Natural killer cell (primary cell): Measurements from ENCODE around the gene LIN7A. TPM values are rescaled to one million over a fixed set of nuclear protein-coding genes. Genes with fewer than 3 reads are reported as not detected.

Experiments used
- ATAC-seq, 3 donors: fragments of 150-1000 bp in 2 of 3; fragments of 200-7000 bp in 1 of 3; cut with Tn5 transposase; 1 replicate in 1 of 3; 2 replicates in 2 of 3; pipeline ENCODE4 v1.10.0; 2021; ENCODE audit warnings: mild to moderate bottlenecking in 2 of 3, moderate library complexity in 2 of 3
- DNase-seq, 2 donors: peaks; one replicate each; pipeline versions ENCODE4 v3.0.0 to v3.0.0-alpha.2; 2013 to 2021; ENCODE audit warnings: mixed read lengths in 1 of 2
- H3K27ac ChIP-seq: one replicate; pipeline ENCODE4 v1.5.1; 2013; ENCODE audit warnings: mild to moderate bottlenecking, low read length
- H3K27me3 ChIP-seq: one replicate; pipeline ENCODE4 v1.6.1; 2013; ENCODE audit warnings: low read length; ENCODE audit not compliant: control insufficient read depth, insufficient read depth
- H3K36me3 ChIP-seq: one replicate; pipeline ENCODE4 v1.6.1; 2013; ENCODE audit warnings: low read length; ENCODE audit not compliant: control insufficient read depth, insufficient read depth
- H3K4me1 ChIP-seq: one replicate; pipeline ENCODE4 v1.6.1; 2013; ENCODE audit warnings: low read length; ENCODE audit not compliant: control insufficient read depth, insufficient read depth
- H3K4me3 ChIP-seq: one replicate; pipeline ENCODE4 v1.5.1; 2013; ENCODE audit warnings: low read length
- H3K9me3 ChIP-seq: one replicate; pipeline ENCODE4 v1.6.1; 2013; ENCODE audit warnings: low read length; ENCODE audit not compliant: control insufficient read depth, insufficient read depth
- H3K27ac Mint-ChIP-seq, 2 donors: one replicate each; pipeline ENCODE4 v1.8.0; 2022; ENCODE audit warnings: mild to moderate bottlenecking in 2 of 2, mixed read lengths in 2 of 2, moderate library complexity in 1 of 2
- H3K27me3 Mint-ChIP-seq, 2 donors: one replicate each; pipeline ENCODE4 v1.8.0; 2022; ENCODE audit warnings: low read depth in 2 of 2, mixed read lengths in 2 of 2
- H3K36me3 Mint-ChIP-seq: one replicate; pipeline ENCODE4 v1.8.0; 2022; ENCODE audit warnings: mixed read lengths
- H3K4me1 Mint-ChIP-seq, 2 donors: one replicate each; pipeline ENCODE4 v1.8.0; 2022; ENCODE audit warnings: mixed read lengths in 2 of 2
- H3K4me3 Mint-ChIP-seq: one replicate; pipeline ENCODE4 v1.8.0; 2022; ENCODE audit warnings: mild to moderate bottlenecking, moderate library complexity, mixed read lengths
- H3K9me3 Mint-ChIP-seq, 2 donors: one replicate each; pipeline ENCODE4 v1.8.0; 2022; ENCODE audit warnings: mixed read lengths in 2 of 2
- WGBS: methylation state at CpG from one replicate; pipeline ENCODE4 v1.1.7; 2013; ENCODE audit warnings: missing lambda C conversion rate; ENCODE audit not compliant: insufficient coverage; 5-methylcytosine and 5-hydroxymethylcytosine counted together
- intact Hi-C: fragments of 100-400 bp; cut with micrococcal nuclease; formaldehyde crosslinking; loops from one replicate; pipeline ENCODE4 v1.14.2; 2022
- total RNA-seq, 4 donors: library from RNA; stranded (reverse); fragments of 120-200 nt in 1 of 4; gene quantifications; one replicate each; pipeline versions ENCODE4 v1.2.3 to v1.2.4, GENCODE V29; 2013 to 2022
- TF ChIP-seq, protein P1 (sequence below): fragments of 200-600 bp; IDR thresholded peaks from one replicate; pipeline ENCODE4 v1.8.0; 2022; ENCODE audit warnings: antibody characterized with exemption

Gene LIN7A
- total RNA-seq, 3 donors from 2014 or later (not counting 1 experiment from before 2014, with no cell fraction given), result 0.12 to 14.9 (median 0.27) TPM

DNA sequence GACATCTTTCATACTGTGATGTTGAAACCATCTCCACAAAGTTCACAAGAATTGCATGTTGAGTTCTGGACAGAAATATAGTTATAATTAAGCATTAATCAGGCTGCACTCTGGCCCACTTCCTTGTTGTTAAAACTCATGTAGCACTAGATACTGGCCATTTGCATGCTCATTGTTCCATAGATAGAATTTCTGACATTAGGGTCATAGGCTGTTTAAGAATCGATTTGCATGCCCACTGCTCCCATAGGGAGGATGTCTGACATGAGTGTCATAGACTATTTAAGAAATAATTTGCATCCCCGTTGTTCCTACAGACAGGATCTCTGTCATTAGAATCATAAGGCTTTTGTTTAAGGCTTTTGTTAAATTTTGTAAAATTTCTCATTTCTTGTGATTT, 170.8 kb downstream of the LIN7A start:
- no peak for ATAC-seq
- Mint-ChIP-seq H3K27ac (no peak overlapping the region), H3K4me1 (no peaks in the 10 kb centered on the region), H3K4me3 (no peak overlapping the region), H3K9me3 (peaks cover 4 to 6% of the 10 kb centered on the region in 2 donors), H3K27me3 (no peaks in the 10 kb centered on the region), H3K36me3 (no peaks in the 10 kb centered on the region)
- no peaks in the 10 kb centered on the region for H3K36me3 ChIP-seq
- no peak overlapping the region for H3K4me3 ChIP-seq
- TF ChIP-seq, protein P1, sequence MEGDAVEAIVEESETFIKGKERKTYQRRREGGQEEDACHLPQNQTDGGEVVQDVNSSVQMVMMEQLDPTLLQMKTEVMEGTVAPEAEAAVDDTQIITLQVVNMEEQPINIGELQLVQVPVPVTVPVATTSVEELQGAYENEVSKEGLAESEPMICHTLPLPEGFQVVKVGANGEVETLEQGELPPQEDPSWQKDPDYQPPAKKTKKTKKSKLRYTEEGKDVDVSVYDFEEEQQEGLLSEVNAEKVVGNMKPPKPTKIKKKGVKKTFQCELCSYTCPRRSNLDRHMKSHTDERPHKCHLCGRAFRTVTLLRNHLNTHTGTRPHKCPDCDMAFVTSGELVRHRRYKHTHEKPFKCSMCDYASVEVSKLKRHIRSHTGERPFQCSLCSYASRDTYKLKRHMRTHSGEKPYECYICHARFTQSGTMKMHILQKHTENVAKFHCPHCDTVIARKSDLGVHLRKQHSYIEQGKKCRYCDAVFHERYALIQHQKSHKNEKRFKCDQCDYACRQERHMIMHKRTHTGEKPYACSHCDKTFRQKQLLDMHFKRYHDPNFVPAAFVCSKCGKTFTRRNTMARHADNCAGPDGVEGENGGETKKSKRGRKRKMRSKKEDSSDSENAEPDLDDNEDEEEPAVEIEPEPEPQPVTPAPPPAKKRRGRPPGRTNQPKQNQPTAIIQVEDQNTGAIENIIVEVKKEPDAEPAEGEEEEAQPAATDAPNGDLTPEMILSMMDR, result no peak
- H3K4me1 ChIP-seq, result no peaks in the 10 kb centered on the region
- 81% methylated on average over 1 of the region's 2 CpGs for WGBS
- intact Hi-C loops, result no loop called here
- no peak overlapping the region for H3K27ac ChIP-seq
- DNase-seq, result no peak
- H3K27me3 ChIP-seq, result no peaks in the 10 kb centered on the region
- no peaks in the 10 kb centered on the region for H3K9me3 ChIP-seq

DNA sequence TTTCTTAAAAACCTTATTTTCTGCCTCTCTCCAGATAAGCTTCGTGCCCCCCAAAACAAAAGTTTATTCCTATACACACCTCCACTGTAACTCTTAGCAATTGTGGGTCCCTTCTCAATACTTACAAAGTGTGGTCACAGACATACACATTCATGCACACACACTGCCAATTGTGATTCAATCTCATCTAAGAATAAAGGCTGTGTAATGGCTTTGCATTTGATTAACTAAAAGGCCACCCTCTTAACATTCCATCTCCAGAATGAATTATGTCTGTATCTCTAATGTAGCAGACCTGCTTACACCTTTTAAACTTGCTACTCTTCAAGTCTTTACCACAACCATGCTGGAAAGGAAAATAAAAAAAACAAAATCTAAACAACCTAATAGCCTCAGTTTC, 171.5 kb downstream of the LIN7A start:
- peaks cover 3 to 5% of the 10 kb centered on the region in 2 donors for H3K9me3 Mint-ChIP-seq
- 90% methylated on average over 1 of the region's 1 CpG for WGBS
- no peak overlapping the region for H3K27ac Mint-ChIP-seq
- Histone ChIP-seq H3K9me3 (no peaks in the 10 kb centered on the region), H3K4me1 (no peaks in the 10 kb centered on the region), H3K27ac (no peak overlapping the region), H3K36me3 (no peaks in the 10 kb centered on the region), H3K27me3 (no peaks in the 10 kb centered on the region), H3K4me3 (no peak overlapping the region)
- ATAC-seq (no peak), DNase-seq (no peak)
- no peaks in the 10 kb centered on the region for H3K36me3 Mint-ChIP-seq
- intact Hi-C loops, result no loop called here
- H3K4me3 Mint-ChIP-seq, result no peak overlapping the region
- H3K27me3 Mint-ChIP-seq, result no peaks in the 10 kb centered on the region
- TF ChIP-seq, protein P1, result no peak
- no peaks in the 10 kb centered on the region for H3K4me1 Mint-ChIP-seq

DNA sequence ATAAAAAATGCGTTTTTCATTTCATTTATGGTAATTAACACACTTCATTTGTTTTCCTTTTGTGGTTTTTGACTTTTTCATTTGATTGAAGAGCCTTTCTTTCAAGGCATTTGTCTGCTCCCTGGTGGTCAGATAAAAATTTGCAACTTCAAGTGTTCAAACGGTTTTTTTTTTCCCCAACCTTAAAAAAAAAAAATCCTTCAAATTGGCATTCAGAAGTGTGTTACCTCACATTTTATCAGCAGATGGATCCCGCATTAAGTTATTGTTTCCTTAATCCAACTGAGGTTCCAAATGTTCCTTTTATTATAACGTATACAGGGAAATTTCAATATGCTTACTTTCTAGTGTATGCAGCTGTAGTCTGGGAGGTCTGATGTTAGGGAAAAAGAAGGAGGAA, 173.9 kb downstream of the LIN7A start:
- Mint-ChIP-seq H3K9me3 (peaks cover 2 to 8% of the 10 kb centered on the region in 2 donors), H3K27me3 (no peaks in the 10 kb centered on the region), H3K4me1 (no peaks in the 10 kb centered on the region), H3K36me3 (no peaks in the 10 kb centered on the region), H3K4me3 (no peak overlapping the region), H3K27ac (no peak overlapping the region)
- Histone ChIP-seq H3K4me1 (no peaks in the 10 kb centered on the region), H3K36me3 (no peaks in the 10 kb centered on the region), H3K27ac (no peak overlapping the region), H3K4me3 (no peak overlapping the region), H3K9me3 (no peaks in the 10 kb centered on the region), H3K27me3 (no peaks in the 10 kb centered on the region)
- TF ChIP-seq, protein P1, result no peak
- intact Hi-C loops, result no loop called here
- DNase-seq (no peak), ATAC-seq (no peak)
- WGBS, result 3% methylated on average over 2 of the region's 4 CpGs

DNA sequence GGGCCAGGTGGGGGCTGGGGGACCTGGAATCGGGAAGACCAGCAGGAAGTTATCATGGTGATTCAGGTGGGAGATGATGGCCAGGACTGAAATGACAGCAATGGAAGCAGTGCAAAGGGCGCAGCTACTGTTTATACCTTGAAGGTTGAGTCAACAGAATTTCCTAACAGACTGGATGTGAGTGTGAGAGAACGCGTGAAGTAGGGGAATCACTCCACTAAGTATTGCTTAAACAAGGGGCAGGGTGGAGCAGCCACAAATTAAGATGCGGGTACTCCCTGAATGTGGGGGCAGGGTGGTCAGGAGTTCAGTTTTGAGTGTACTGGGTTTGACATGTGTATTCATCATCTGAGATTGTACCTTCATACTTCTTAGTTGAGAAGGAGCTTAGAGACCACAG, 175.9 kb downstream of the LIN7A start:
- Histone ChIP-seq H3K4me1 (no peaks in the 10 kb centered on the region), H3K27ac (no peak overlapping the region), H3K27me3 (no peaks in the 10 kb centered on the region), H3K9me3 (no peaks in the 10 kb centered on the region), H3K4me3 (no peak overlapping the region), H3K36me3 (no peaks in the 10 kb centered on the region)
- Mint-ChIP-seq H3K4me1 (no peaks in the 10 kb centered on the region), H3K36me3 (no peaks in the 10 kb centered on the region), H3K27ac (no peak overlapping the region), H3K27me3 (no peaks in the 10 kb centered on the region), H3K4me3 (no peak overlapping the region), H3K9me3 (peaks cover 4 to 8% of the 10 kb centered on the region in 2 donors)
- TF ChIP-seq, protein P1, result no peak
- no peak for DNase-seq
- 72% methylated on average over 5 of the region's 5 CpGs for WGBS
- intact Hi-C loops, result no loop called here
- no peak for ATAC-seq
